Smooth muscle cell (in vitro differentiated cells): Measurements from ENCODE around the gene ILK. TPM values are rescaled to one million over a fixed set of nuclear protein-coding genes. Genes with fewer than 3 reads are reported as not detected.

Source experiments
- DNase-seq: peaks from one replicate; lab custom pipeline; 2025; ENCODE audit not compliant: unreplicated experiment; lab: John Stamatoyannopoulos, UW
- H2AFZ ChIP-seq: fragments of 200-600 bp; sonication (generic); 2 replicates; pipeline ENCODE4 v1.6.0; 2016; ENCODE audit warnings: antibody characterized with exemption, low read depth, mild to moderate bottlenecking
- H3F3A ChIP-seq: fragments of 200-600 bp; sonication (generic); 2 replicates; pipeline ENCODE4 v1.6.0; 2017; ENCODE audit warnings: antibody characterized with exemption, low read depth
- H3K27ac ChIP-seq: fragments of 200-600 bp; sonication (generic); 2 replicates; pipeline ENCODE4 v1.5.1; 2016; ENCODE audit warnings: low read depth, mild to moderate bottlenecking
- H3K27me3 ChIP-seq: fragments of 200-600 bp; sonication (generic); 2 replicates; pipeline ENCODE4 v1.6.1; 2016; ENCODE audit warnings: low read depth, mild to moderate bottlenecking
- H3K36me3 ChIP-seq: fragments of 200-600 bp; sonication (generic); 2 replicates; pipeline ENCODE4 v1.5.1; 2016; ENCODE audit warnings: low read depth
- H3K4me1 ChIP-seq: fragments of 200-600 bp; sonication (generic); 2 replicates; pipeline ENCODE4 v1.5.1; 2016; ENCODE audit warnings: low read depth
- H3K4me2 ChIP-seq: fragments of 200-600 bp; sonication (generic); 2 replicates; pipeline ENCODE4 v1.6.0; 2016; ENCODE audit warnings: mild to moderate bottlenecking
- H3K4me3 ChIP-seq: fragments of 200-600 bp; sonication (generic); 2 replicates; pipeline ENCODE4 v1.5.1; 2016; ENCODE audit warnings: mild to moderate bottlenecking
- H3K79me2 ChIP-seq: fragments of 200-600 bp; sonication (generic); 2 replicates; pipeline ENCODE4 v1.6.0; 2016; ENCODE audit warnings: low read depth, mild to moderate bottlenecking
- H3K9ac ChIP-seq: fragments of 200-600 bp; sonication (generic); 2 replicates; pipeline ENCODE4 v1.6.0; 2016; ENCODE audit warnings: low read depth
- H3K9me3 ChIP-seq: fragments of 200-600 bp; sonication (generic); replicated peaks from 2 replicates; pipeline ENCODE4 v1.5.1; 2016; ENCODE audit warnings: low read depth
- H4K20me1 ChIP-seq: fragments of 200-600 bp; sonication (generic); 2 replicates; pipeline ENCODE4 v1.6.0; 2016; ENCODE audit warnings: low read depth
- CTCF ChIP-seq: fragments of 200-600 bp; sonication (generic); IDR thresholded peaks from 2 replicates; pipeline ENCODE4 v1.5.1; 2017; ENCODE audit warnings: borderline replicate concordance, mild to moderate bottlenecking, antibody characterized with exemption; ENCODE audit not compliant: insufficient read depth, poor library complexity, severe bottlenecking
- WGBS: methylation state at CpG from one replicate; pipeline ENCODE4 v1.1.7; 2016; ENCODE audit warnings: low lambda C conversion rate; 5-methylcytosine and 5-hydroxymethylcytosine counted together
- polyA plus RNA-seq: library from polyadenylated mRNA; unstranded; fragments of >200 nt; fragmentation: Nextera tagmentation; extraction: Ambion mirVana; gene quantifications from 2 replicates; pipeline ENCODE4 v1.2.1, GENCODE V29; 2016
- total RNA-seq: library from RNA; depleted of rRNA; stranded (reverse); fragments of >200 nt; gene quantifications from 2 replicates; pipeline ENCODE4 v1.2.3, GENCODE V29; 2014

Gene ILK
- total and polyA plus RNA-seq, 2 experiments from 2014 or later = 138 to 236 TPM

- Histone ChIP-seq H2AFZ (no peak overlapping the region), H3K36me3 (no peaks in the 10 kb centered on the region), H3K4me3 (no peak overlapping the region), H3K4me1 (no peaks in the 10 kb centered on the region), H3K9ac (no peak overlapping the region), H3K9me3 (no peaks in the 10 kb centered on the region), H3K27me3 (no peaks in the 10 kb centered on the region), H3F3A (no peaks in the 10 kb centered on the region), H4K20me1 (peaks cover 50% of the 10 kb centered on the region), H3K4me2 (no peak overlapping the region), H3K79me2 (peaks cover 15% of the 10 kb centered on the region), H3K27ac (no peak overlapping the region)
- TF ChIP-seq CTCF = no peak
- no peak for DNase-seq
- 70% methylated on average over 3 of the region's 3 CpGs for WGBS
Observed at GRCh38 chr11:6636480-6636879, 32.9 kb downstream of the ILK start.

GRCh38 chr11:6637871-6638270, 34.3 kb downstream of the ILK start:
- 53% methylated on average over 3 of the region's 3 CpGs for WGBS
- H4K20me1 ChIP-seq = peaks cover 59% of the 10 kb centered on the region
- H3K27ac ChIP-seq = no peak overlapping the region
- H3F3A ChIP-seq = no peaks in the 10 kb centered on the region
- no peak overlapping the region for H3K9ac ChIP-seq
- H3K27me3 ChIP-seq = no peaks in the 10 kb centered on the region
- no peak for TF ChIP-seq CTCF
- H3K9me3 ChIP-seq = no peaks in the 10 kb centered on the region
- H2AFZ ChIP-seq = no peak overlapping the region
- no peak overlapping the region for H3K4me2 ChIP-seq
- H3K36me3 ChIP-seq = no peaks in the 10 kb centered on the region
- peaks cover 15% of the 10 kb centered on the region for H3K79me2 ChIP-seq
- no peak overlapping the region for H3K4me3 ChIP-seq
- H3K4me1 ChIP-seq = no peaks in the 10 kb centered on the region
- DNase-seq = no peak

GRCh38 chr11:6638429-6638828, 34.9 kb downstream of the ILK start:
- Histone ChIP-seq H3K4me2 (no peak overlapping the region), H3K4me1 (no peaks in the 10 kb centered on the region), H3K36me3 (no peaks in the 10 kb centered on the region), H3K9ac (no peak overlapping the region), H2AFZ (no peak overlapping the region), H3F3A (no peaks in the 10 kb centered on the region), H3K4me3 (no peak overlapping the region), H3K27ac (no peak overlapping the region), H3K79me2 (peaks cover 15% of the 10 kb centered on the region), H3K27me3 (no peaks in the 10 kb centered on the region), H3K9me3 (no peaks in the 10 kb centered on the region), H4K20me1 (peaks cover 61% of the 10 kb centered on the region)
- DNase-seq = no peak
- WGBS = 90% methylated on average over 4 of the region's 4 CpGs
- TF ChIP-seq CTCF = no peak
